HepG2 (cell line): ENCODE data around the gene NR2F1-AS1. TPM values are rescaled to one million over a fixed set of nuclear protein-coding genes. Genes with fewer than 3 reads are reported as not detected.

Experiments
- AHDC1 ChIP-seq: sonication (generic); formaldehyde crosslinking; IDR thresholded peaks from 2 replicates; pipeline ENCODE4 v1.5.1; 2020; ENCODE audit warnings: mild to moderate bottlenecking, missing genetic modification reagents, borderline replicate concordance
- ATF7-NPFF ChIP-seq: sonication (generic); formaldehyde crosslinking; IDR thresholded peaks from 2 replicates; pipeline ENCODE4 v1.8.1; 2023; ENCODE audit warnings: mild to moderate bottlenecking, low read depth, missing genetic modification reagents, moderate library complexity
- BCL6 ChIP-seq: IDR thresholded peaks from 2 replicates; pipeline ENCODE4 v1.6.1; 2016; ENCODE audit warnings: missing genetic modification reagents, missing compliant biosample characterization
- CBFB ChIP-seq: sonication (generic); formaldehyde crosslinking; IDR thresholded peaks from 2 replicates; pipeline ENCODE4 v1.4.0; 2020; ENCODE audit warnings: missing genetic modification reagents
- DRAP1 ChIP-seq: IDR thresholded peaks from 2 replicates; pipeline ENCODE4 v1.6.1; 2016; ENCODE audit warnings: missing genetic modification reagents, missing compliant biosample characterization
- FOXC1 ChIP-seq: sonication (generic); formaldehyde crosslinking; IDR thresholded peaks from 2 replicates; pipeline ENCODE4 v1.8.0; 2022; ENCODE audit warnings: mild to moderate bottlenecking, missing genetic modification reagents, borderline replicate concordance
- MLXIP ChIP-seq: sonication (generic); formaldehyde crosslinking; IDR thresholded peaks from 2 replicates; pipeline ENCODE4 v1.9.0; 2021; ENCODE audit warnings: missing genetic modification reagents, borderline replicate concordance
- MTA1 ChIP-seq: sonication (generic); formaldehyde crosslinking; IDR thresholded peaks from 2 replicates; pipeline ENCODE4 v1.4.0; 2020; ENCODE audit warnings: missing genetic modification reagents, mild to moderate bottlenecking, borderline replicate concordance
- NFYB ChIP-seq: sonication (generic); formaldehyde crosslinking; IDR thresholded peaks from 2 replicates; pipeline ENCODE4 v1.4.0; 2020; ENCODE audit warnings: missing genetic modification reagents
- PHF8 ChIP-seq: sonication (generic); formaldehyde crosslinking; IDR thresholded peaks from 2 replicates; pipeline ENCODE4 v1.5.0; 2020; ENCODE audit warnings: missing genetic modification reagents
- SOX6 ChIP-seq, 2 experiments: fragments of 450-650 bp in 1 of 2; sonication (generic) in 1 of 2; formaldehyde crosslinking in 1 of 2; IDR thresholded peaks; 2 replicates each; pipeline versions ENCODE4 v1.4.0 to v1.6.1; 2017 to 2020; ENCODE audit warnings: antibody characterized with exemption in 1 of 2, mild to moderate bottlenecking in 1 of 2, missing genetic modification reagents in 1 of 2
- THAP11 ChIP-seq: IDR thresholded peaks from 2 replicates; pipeline ENCODE4 v1.6.1; 2016; ENCODE audit warnings: missing biosample characterization, missing genetic modification reagents
- ZGPAT ChIP-seq: IDR thresholded peaks from 2 replicates; pipeline ENCODE4 v1.6.1; 2016; ENCODE audit warnings: mild to moderate bottlenecking
- ZHX1 ChIP-seq: sonication (generic); formaldehyde crosslinking; IDR thresholded peaks from 2 replicates; pipeline ENCODE4 v1.8.1; 2022; ENCODE audit warnings: low read depth, mild to moderate bottlenecking, missing genetic modification reagents
- ZNF788 ChIP-seq: sonication (generic); formaldehyde crosslinking; IDR thresholded peaks from 2 replicates; pipeline ENCODE4 v1.5.0; 2020; ENCODE audit warnings: mild to moderate bottlenecking, missing genetic modification reagents, borderline replicate concordance
- polyA plus RNA-seq, 8 experiments: library from polyadenylated mRNA; depleted of rRNA in 3 of 8; stranded (reverse) in 7 of 8; unstranded in 1 of 8; fragments of >200 nt; fragmentation: Illumina TruSeq in 4 of 8; extraction: Trizol in 4 of 8; gene quantifications; 2 replicates each; pipeline versions ENCODE4 v1.2.1 to v1.2.3, GENCODE V29; 2011 to 2016; ENCODE audit warnings: low read depth in 4 of 8, missing spikeins in 1 of 8, mixed read lengths in 1 of 8; ENCODE audit not compliant: insufficient read depth in 1 of 8
- total RNA-seq, 5 experiments: library from RNA; depleted of rRNA; stranded (reverse); fragments of >200 nt; fragmentation: Illumina TruSeq; extraction: Trizol; gene quantifications; 2 replicates each; pipeline ENCODE4 v1.2.3, GENCODE V29; 2016; ENCODE audit warnings: low read depth in 1 of 5

NR2F1-AS1 gene
- total and polyA plus RNA-seq, 2 of the 13 experiments (the other 11 are each of a cell fraction or from before 2014, with no cell fraction given) = 2.8 TPM

- TF ChIP-seq DRAP1 (CRISPR knock-in tag) (peak; percentile 20; the same call in 1 of the 2 replicates), CBFB (CRISPR knock-in tag) (0 out of 2 replicates have a peak, but pooled peaks have one; percentile 38), ZNF788 (0 out of 2 replicates have a peak, but pooled peaks have one; percentile 41), ZHX1 (CRISPR knock-in tag) (0 out of 2 replicates have a peak, but pooled peaks have one; percentile 39), PHF8 (CRISPR knock-in tag) (peak; percentile 67), AHDC1 (peak; percentile 50; the same call in 1 of the 2 replicates), ATF7-NPFF (CRISPR knock-in tag) (peak; percentile 87), MTA1 (CRISPR knock-in tag) (peak; percentile 64; the same call in 1 of the 2 replicates), NFYB (CRISPR knock-in tag) (peak; percentile 78), FOXC1 (CRISPR knock-in tag) (peak; percentile 63; the same call in 1 of the 2 replicates), ZGPAT (CRISPR knock-in tag) (peak; percentile 42; the same call in 1 of the 2 replicates), SOX6 (IDR thresholded peaks at IDR 0.05) (no peak), SOX6 (CRISPR knock-in tag; IDR thresholded peaks at IDR 0.05) (no peak), THAP11 (0 out of 2 replicates have a peak, but pooled peaks have one; percentile 20), BCL6 (CRISPR knock-in tag) (0 out of 2 replicates have a peak, but pooled peaks have one; percentile 11), MLXIP (CRISPR knock-in tag) (no peak)
Measured at GRCh38 chr5:93621327-93621798, 40.3 kb upstream of the NR2F1-AS1 start (continued).
